ENCODE results near the gene UNC5CL.

The UNC5CL gene

DNA sequence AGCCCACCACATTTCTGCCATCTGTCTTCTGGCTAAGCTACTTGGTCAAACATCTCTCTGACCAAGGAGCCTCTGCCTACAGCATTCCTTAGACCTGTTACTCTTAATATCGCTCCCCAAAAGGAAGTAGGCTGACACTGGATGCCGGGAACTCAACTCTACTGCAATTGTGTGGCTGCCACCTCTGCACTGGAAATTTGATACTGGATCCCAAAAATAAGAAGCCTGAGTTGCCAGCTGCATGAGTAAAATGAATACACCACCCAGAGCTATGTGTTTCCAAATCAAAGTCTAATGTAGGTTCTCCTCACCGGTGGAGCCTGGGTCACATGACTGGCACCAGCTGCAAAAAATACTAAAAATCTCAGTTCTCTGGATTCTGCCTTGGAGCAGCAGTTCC, 36.9 kb downstream of the UNC5CL start:
- DNase-seq (ENCODE audit: low read depth): no peak

DNA sequence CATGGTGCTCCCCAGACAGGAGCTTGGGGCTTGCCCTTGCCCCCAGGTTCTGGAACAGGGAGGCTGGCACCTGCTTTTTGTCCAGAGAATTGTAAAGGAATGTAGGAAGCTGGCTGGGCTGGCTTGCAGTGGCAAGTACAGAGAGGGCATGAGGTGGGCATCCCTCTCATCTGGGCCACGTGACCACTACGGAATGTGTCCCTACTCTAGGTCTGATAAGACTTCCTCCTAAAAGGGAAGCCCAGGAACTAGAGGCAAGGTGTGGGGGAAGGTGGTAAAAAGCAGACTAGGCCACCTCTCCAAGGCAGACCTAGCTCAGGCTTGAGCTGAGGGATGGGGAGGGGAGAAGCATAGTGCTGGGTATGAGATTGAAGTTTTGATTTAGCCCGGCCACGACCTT, 38.8 kb downstream of the UNC5CL start:
- DNase-seq (ENCODE audit: low read depth): no peak

DNA sequence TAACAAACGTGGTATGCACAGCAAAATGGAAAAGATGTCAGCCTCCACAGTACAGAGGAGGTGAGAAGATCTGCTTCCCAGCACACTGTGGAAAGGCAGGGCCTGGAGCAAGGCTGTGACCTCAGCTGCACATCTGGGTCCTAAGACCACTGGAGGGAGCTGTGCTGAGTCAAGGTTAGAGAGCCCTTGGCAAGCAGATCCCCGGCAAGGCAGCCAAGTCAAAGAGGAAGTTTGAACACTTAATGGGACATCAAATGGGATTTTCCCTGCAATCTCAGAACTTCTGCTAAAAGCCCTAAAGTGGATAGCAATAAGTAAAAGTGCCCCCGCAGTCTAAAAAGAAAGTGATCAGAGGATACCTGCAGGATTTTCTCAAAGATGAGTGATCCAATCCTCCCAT, 39.5 kb downstream of the UNC5CL start:
- DNase-seq (ENCODE audit: low read depth): no peak

DNA sequence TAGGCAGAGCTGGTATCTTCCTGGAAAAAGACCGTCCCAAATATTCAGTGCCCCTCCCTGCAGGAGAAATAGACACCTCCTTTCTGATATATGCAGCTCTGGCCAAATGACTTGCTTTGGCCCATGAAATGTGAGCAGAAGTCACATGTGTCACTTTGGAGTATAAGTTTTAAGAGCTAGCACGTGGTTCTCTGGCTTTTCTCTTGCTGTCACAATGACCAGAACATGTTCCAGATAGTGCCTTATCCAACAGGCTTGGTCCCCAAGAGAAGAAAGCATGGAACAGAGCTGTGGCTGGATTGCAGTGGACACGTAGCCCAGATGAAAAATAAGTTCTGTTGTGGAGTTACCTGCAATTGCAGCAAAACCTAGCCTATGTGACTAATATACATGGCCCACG, 40.4 kb downstream of the UNC5CL start:
- no peak for DNase-seq (ENCODE audit: low read depth)

DNA sequence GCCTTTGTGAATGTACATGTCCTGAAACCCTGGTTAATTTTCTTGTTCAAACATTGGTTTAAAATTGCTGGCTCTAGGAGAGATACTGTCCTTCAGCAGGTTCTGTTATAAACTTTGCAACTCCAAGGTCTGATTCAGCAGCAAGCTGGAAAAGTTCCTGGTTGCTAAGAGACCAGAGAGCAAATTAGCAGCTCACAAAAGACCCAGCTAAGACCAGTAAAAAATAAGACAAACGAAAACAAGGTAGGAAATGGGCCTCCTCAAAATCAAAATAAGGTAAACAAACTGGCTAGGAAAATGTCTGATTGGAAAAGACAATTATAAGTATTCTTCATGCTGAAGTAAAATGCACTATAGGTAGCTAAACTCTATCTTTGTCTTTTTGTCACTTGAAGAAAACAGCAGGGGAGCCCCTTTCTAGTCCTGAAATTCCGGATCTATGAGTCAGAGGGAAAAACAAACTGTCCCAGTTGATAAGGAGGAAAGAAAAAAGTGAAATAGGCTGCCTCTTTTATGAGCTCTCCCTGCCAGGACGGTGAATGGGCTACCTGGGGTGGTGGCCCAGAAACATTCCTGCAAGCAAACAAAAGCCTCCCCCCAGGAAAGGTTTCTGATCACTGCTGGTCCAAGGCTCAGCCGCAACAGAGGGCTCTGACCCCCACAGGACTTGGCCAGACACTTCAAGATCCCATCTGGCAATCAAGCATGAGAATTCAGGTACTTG, 41.6 kb downstream of the UNC5CL start:
- no peak for DNase-seq (ENCODE audit: low read depth)

DNA sequence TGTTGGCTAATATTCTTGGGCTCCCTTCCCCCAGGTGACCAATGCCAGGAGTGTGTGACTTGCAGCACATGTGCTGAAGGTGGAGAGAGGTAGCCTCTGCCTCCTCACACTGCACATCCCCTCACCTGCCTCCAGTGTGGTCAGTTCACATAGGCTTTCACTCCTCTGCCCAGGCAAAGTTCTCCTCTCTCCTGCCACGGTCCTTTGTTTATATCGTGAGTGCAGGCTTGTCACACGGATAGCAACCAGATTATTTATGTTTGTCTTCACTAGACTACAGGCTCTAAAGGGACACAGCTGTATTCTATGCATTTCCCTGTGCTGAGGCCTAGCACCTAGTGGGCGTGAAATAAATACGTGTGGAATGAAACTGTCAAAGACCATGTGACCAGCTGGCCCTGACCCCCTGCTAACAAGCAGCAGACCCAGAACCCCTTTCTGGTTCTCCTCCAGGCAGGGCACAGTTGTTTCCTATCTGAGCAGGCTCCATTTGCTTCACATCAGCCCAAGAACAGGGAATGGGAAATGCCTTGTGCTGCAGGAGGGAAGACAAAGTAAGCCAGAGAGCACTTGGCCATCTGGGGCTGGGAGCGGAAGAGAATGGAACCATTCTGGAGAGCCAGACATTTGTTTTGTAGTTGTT, 42.3 kb downstream of the UNC5CL start:
- DNase-seq (ENCODE audit: low read depth): no peak

DNA sequence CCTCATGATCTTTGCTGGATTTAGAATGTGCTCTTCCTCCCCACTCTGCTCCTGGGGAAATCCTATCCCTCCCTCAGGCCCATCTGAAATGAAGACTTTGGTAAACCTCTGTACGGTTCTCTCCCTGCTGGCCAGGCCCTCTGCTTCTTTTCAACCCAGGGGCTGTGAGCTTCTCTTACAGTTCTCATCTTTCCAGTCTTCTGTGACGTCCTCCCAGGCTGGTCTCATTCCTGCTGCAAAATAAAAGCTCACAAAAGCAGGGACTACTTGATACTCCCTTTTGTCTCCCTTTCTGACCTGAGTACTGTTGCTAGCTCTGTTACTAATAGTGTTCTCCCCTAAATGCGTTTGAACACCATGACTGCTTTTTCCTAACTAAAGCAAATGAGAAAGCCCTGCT, 46.3 kb downstream of the UNC5CL start:
- no peak for DNase-seq (ENCODE audit: low read depth)

DNA sequence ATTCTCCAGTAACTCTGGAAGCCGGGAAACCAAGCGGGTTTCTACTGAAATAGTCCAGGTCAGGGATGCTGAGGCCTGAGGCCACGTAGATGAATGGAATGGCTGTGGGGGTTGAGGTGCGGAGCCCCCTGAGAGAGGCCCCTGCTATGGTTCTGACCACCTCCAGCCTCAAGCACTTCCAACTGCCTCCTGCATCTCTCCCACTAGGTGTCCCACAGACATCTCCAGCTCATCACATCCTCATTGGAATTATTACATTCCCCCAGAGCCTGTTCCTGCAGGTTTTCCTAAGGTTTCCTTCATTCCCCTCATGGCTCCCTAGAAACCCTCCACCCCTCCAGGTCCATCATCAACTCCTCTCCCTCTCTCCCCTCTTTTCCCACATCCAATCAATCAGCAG, 48.7 kb downstream of the UNC5CL start:
- no peak for DNase-seq (ENCODE audit: low read depth)

DNA sequence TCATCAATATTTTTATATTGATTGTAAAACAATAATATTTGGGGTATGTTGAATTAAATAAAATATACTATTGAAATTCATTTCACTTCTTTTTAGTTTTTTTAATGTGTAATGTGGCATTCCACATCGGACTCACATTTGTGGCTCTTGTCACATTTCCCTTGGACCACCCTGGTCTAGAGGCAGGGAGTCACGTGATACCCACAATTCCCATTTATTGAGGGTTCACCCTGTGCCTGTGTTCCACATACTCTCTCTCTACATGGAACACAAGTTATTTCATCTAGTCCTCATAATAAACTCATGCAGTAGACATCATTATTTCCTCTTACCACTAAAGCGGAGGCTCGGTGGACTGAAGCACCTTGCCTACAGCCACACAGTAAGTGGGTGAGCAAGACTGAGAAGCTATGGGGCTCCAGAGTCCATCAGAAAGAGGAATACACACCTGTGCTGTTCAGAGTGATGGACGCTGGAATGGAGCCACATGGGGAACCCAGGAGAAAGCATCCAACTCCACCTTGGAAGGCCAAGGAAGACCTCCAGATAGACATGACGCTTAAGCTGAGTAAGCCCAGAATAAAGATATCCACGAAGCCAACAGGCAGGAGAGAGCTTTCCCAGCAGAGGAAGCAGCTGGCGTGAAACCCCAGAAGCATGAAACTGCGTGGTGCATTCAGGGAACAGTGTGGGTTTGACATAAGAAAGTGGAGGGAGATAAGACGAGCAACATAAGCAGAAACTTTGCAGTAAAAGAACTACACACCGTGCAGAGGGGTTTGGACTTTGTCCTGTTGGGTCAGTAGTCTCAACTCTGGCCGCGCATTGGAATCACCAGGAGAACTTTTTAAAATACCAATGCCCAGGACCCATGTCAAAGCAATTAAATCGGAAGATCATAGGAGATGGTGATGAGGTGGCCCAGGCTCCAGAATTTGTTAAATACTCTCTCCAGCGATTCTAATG, 49.5 kb downstream of the UNC5CL start:
- DNase-seq (ENCODE audit: low read depth): no peak

DNA sequence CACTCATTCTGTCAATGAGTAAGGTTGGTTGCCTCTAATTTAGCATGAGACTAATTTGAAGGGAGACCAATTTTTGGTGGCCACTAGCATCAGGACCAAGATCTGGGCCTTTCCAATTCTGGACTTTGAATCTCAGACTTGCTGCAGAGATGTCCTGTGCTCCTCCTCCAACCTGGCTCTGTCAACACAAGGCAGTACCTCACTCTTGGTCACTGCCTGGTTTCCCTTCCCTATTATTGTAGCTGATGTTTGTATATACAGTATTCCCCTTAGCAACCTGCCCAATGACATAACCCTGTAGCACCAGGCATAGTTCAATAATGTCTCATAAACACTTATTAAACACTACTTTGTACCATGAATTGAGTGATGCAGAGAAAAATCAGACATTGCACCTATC, 50.4 kb downstream of the UNC5CL start:
- DNase-seq (ENCODE audit: low read depth): no peak

DNA sequence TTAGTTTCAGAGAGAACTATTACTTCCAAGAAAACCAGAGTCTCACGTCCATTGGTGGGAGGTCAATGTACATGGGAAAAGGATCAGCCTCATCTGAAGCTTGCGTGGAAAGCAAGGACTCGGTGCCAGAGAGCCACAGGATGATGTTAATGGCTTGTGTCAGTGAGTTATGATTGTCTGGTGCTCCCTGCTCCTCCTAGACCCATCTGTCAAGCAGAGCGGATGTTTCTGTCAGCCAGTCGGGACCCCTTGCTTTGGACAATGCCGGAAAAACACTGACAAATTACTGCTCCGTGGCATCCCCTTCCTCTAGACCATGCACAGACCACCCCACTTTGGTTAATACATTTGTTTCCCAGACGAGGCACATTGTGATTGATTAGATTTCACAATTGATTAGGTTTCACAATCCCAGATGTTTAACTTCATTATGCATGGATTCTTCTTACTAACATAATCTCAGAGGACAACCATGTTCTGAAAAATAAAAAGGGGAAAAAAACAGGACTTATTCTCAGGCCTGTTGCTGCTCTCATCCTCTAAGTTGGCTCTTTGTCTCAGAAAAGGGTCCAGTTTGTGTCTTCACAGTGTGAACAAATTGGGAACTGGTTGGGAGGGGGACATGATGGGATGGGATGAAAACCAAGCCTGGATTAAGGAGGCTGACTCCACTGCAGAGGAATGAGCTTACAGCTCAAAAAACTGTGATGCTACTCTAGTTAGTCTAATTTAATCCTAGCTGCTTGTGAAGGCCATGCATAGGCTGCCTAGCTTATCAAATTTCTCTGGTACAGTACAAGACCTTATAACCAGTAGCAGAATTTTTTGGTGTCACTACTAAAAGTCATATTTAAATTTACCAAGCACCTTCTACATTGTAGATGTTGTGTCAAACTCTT, 51.9 kb downstream of the UNC5CL start:
- DNase-seq (ENCODE audit: low read depth): no peak

DNA sequence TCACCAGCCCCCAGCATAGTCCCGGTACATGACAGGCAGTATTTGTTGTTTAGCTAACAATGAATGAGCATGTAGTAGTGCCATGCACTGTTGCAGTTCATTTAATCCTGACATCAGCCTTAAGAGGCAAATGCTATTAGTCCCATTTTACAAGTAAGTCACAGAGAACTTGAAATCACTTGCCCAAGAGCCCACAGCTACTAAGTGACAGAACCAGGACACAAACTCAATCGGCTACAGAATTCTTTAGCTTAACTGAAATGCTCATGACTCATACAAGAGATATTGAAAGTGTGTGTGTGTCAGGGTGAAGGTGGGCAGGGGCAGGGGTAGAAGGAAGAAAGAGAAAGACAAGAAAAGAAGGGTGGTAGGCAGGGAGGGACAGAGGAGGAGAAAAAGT, 52.7 kb downstream of the UNC5CL start:
- no peak for DNase-seq (ENCODE audit: low read depth)

DNA sequence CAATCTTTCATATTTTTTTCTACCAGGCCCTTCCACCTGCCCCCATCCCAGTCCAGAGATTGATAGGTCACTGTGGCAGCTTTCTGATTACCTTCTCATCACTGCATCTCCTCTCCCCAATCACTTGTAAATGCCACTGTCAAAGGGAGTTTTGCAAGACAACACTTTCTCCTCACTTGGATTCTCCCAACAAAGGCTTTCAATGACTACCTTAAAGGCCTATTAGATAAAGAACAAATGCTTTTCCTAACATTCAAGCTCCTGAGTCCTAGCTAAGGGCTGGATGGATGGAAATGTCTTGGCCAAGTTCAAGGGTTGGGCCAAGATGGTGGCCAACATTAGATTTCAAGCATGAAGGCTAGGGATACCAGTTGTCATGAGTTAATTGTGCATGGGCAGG, 55.3 kb downstream of the UNC5CL start:
- no peak for DNase-seq (ENCODE audit: low read depth)

DNA sequence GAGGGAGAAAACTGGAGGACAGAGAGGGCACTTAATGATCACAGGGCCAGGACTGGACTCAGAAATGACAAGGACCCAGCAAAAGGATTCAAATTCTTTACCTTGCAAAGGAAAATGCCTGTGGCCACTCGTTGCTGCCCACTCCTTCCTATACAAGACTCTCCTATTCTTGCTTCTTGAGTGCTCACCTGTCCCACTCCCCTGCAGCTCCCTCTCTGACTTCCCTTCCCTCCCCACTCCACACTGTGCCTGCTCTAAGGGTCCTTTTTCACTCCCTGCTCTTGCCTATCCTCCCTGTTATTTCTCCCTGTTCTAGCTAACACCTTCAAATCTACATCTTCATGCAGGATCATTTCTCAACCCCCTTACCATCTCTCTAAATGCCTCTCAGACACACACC, 56.1 kb downstream of the UNC5CL start:
- no peak for DNase-seq (ENCODE audit: low read depth)

DNA sequence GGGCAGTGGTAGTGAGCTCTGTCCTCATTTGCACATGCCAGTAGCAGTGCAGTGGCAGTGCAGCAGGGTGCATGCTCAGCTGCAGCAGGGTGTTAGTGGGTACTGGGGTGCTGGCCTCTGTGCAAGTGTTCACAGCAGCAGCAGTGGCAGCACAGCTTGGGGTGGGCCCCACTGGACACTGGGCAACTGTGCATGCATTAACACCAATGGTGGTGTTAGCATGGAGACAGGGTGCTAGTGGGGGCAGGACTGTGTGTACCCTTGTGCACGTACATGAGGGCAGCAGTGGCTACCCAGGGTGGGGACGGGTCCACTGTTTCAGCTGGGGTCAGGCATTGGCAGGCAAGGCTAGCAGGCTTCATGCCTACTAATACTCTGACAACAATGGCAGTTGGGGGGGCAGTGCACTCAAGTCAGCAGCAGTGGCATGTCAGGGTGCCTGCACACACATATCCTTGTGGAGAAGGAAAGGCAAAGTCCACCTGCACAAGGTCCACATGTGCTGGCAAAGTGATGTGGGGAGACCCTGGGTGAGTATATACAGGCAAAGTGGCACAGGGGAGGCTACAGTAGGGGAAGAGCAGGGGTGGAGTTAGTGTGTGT, 60.2 kb downstream of the UNC5CL start:
- no peak for DNase-seq (ENCODE audit: low read depth)

DNA sequence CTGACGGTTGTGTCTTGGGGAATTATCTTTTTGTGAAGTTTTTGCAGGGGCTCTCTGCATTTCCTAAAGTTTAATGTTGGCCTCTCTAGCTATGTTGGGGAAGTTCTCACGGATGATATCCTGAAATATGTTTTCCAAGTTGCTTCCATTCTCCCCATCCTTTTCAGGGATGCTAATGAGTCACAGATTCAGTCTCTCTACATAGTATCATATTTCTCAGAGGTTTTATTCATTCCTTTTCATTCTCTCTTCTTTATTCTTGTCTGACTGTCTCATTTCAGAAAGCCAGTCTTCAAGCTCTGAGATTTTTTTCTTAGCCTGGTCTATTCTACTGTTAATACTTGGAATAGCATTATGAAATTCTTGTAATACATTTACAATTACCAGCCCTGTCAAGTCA, 61.3 kb downstream of the UNC5CL start:
- DNase-seq (ENCODE audit: low read depth): no peak

DNA sequence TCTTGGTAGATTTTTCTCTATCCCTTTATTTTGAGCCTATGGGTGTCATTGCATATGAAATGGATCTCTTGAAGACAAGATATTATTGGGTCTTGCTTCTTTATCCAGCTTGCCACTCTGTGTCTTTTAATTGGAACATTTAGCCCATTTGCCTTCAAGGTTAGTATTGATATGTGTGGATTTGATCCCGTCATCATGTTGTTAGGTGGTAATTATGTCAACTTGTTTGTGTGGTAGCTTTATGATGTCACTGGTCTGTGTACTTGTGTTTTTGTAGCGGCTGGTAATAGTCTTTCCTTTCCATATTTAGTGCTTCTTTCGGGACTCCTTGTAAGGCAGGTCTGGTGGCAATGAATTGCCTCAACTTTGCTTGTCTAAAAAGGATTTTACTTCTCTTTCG, 61.9 kb downstream of the UNC5CL start:
- DNase-seq (ENCODE audit: low read depth): no peak
